CD8-positive, alpha-beta memory T cell (primary cell): Measurements from ENCODE around the gene FADS1. TPM values are rescaled to one million over a fixed set of nuclear protein-coding genes. Genes with fewer than 3 reads are reported as not detected.

Experiments
- CTCF ChIA-PET: fragments of 350-600 bp; sonication (Branson Sonifier 250); formaldehyde crosslinking; loops from one replicate; lab custom pipeline; 2021; ENCODE audit warnings: antibody characterized with exemption; lab: Charles Lee
- POLR2A ChIA-PET: fragments of 350-600 bp; sonication (Branson Sonifier 250); formaldehyde crosslinking; loops from one replicate; lab custom pipeline; 2021; ENCODE audit warnings: antibody characterized with exemption; lab: Charles Lee
- DNase-seq, 5 donors: peaks; one replicate each; pipeline versions ENCODE4 v3.0.0 to v3.0.0-alpha.2; 2020 to 2022; ENCODE audit warnings: mixed read lengths in 1 of 5
- H3K27ac ChIP-seq: one replicate; pipeline ENCODE4 v1.7.0; 2013; ENCODE audit warnings: low read depth, mild to moderate bottlenecking, low read length, moderate library complexity
- H3K27me3 ChIP-seq: 2 replicates; pipeline ENCODE4 v1.7.0; 2013; ENCODE audit warnings: low read length, mild to moderate bottlenecking; ENCODE audit not compliant: insufficient read depth, poor library complexity, severe bottlenecking
- H3K36me3 ChIP-seq: 2 replicates; pipeline ENCODE4 v1.7.0; 2013; ENCODE audit warnings: mild to moderate bottlenecking, low read length, moderate library complexity; ENCODE audit not compliant: insufficient read depth
- H3K4me1 ChIP-seq: 2 replicates; pipeline ENCODE4 v1.7.0; 2013; ENCODE audit warnings: mild to moderate bottlenecking, low read length, moderate library complexity; ENCODE audit not compliant: insufficient read depth
- H3K4me3 ChIP-seq: 2 replicates; pipeline ENCODE4 v1.7.0; 2013; ENCODE audit warnings: mild to moderate bottlenecking, low read length
- H3K9me3 ChIP-seq: 2 replicates; pipeline ENCODE4 v1.7.0; 2013; ENCODE audit warnings: mild to moderate bottlenecking, low read length
- H3K27ac Mint-ChIP-seq, 8 donors: one replicate each; pipeline ENCODE4 v1.8.0; 2020 to 2021; ENCODE audit warnings: mixed read lengths in 8 of 8, mild to moderate bottlenecking in 6 of 8, inconsistent platforms in 3 of 8, moderate library complexity in 3 of 8
- H3K27me3 Mint-ChIP-seq, 2 donors: one replicate each; pipeline ENCODE4 v1.8.0; 2020 to 2021; ENCODE audit warnings: mixed read lengths in 2 of 2, mild to moderate bottlenecking in 1 of 2, moderate library complexity in 1 of 2
- H3K36me3 Mint-ChIP-seq, 3 donors: one replicate each; pipeline ENCODE4 v1.8.0; 2020 to 2021; ENCODE audit warnings: mixed read lengths in 3 of 3, inconsistent platforms in 1 of 3, mild to moderate bottlenecking in 1 of 3
- H3K4me1 Mint-ChIP-seq, 3 donors: one replicate each; pipeline ENCODE4 v1.8.0; 2020 to 2021; ENCODE audit warnings: mixed read lengths in 3 of 3, inconsistent platforms in 1 of 3, mild to moderate bottlenecking in 1 of 3
- H3K4me3 Mint-ChIP-seq, 7 donors: one replicate each; pipeline ENCODE4 v1.8.0; 2020 to 2021; ENCODE audit warnings: mixed read lengths in 7 of 7, mild to moderate bottlenecking in 6 of 7, moderate library complexity in 4 of 7, inconsistent platforms in 2 of 7
- H3K9me3 Mint-ChIP-seq, 5 donors: one replicate each; pipeline ENCODE4 v1.8.0; 2020 to 2022; ENCODE audit warnings: mixed read lengths in 5 of 5, mild to moderate bottlenecking in 3 of 5, moderate library complexity in 2 of 5, inconsistent platforms in 1 of 5
- polyA plus RNA-seq: library from polyadenylated mRNA; unstranded; fragments of 300-500 nt; fragmentation: Illumina TruSeq; gene quantifications from one replicate; pipeline ENCODE4 v1.2.3, GENCODE V29; 2021
- total RNA-seq, 2 experiments: library from RNA; stranded (reverse); gene quantifications; one replicate each; pipeline ENCODE4 v1.2.3, GENCODE V29; 2021

The FADS1 gene
- total and polyA plus RNA-seq, 3 experiments from 2014 or later: 1.4 to 6.3 (median 6.3) TPM

GRCh38 chr11:61787928-61788491 is 28.8 kb downstream of the FADS1 start:
- no peak for DNase-seq
- peaks cover 13 to 34% (median 22%) of the 10 kb centered on the region in 3 donors for H3K4me1 Mint-ChIP-seq
- Histone ChIP-seq H3K9me3 (no peaks in the 10 kb centered on the region), H3K4me3 (no peak overlapping the region), H3K4me1 (peaks cover 11% of the 10 kb centered on the region), H3K36me3 (peaks cover 41% of the 10 kb centered on the region), H3K27me3 (no peaks in the 10 kb centered on the region), H3K27ac (no peak overlapping the region)
- H3K27me3 Mint-ChIP-seq: no peaks in the 10 kb centered on the region
- ChIA-PET CTCF (interaction anchor here (1.3 to 1.7 kb wide), 4 partner anchors 9 to 294 kb away, joined by 3 to 5 read pairs (median 4); no protein-coding TSS in a partner anchor), POLR2A (no interaction called here)
- peaks cover 0 to 80% (median 5%) of the 10 kb centered on the region in 3 donors for H3K36me3 Mint-ChIP-seq
- H3K9me3 Mint-ChIP-seq: no peaks in the 10 kb centered on the region
- peak overlapping the region in 1 of 7 donors; percentile 18 for H3K4me3 Mint-ChIP-seq
- peak overlapping the region in 2 of 8 donors; percentile 32 to 91 for H3K27ac Mint-ChIP-seq

DNA sequence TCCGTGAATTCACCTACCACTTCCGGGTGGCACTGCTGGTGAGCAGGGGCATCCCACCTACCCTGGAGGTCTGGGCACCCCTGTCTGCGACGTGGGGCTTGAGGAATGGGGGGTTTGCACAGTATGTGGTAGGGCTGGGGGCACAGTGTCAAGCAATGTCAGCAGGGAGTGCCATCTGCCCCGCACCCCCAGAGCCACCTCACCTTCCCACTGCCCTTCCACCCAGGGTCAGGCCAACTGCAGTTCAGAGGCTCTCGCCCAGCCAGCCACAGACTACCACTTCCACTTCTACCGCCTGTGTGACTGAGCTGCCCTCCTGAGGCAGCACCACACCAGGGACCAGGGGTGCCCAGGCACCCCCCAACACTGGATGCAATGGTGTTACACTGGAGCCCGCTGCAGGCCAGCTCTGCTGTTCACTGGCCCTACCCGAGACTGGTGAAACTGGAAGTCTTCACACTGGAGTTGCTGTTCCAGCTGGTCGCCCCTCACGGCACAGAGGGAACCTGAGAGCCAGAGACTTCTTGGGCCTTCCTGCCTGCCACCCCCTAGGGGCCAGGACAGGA is 30.9 kb downstream of the FADS1 start:
- no peaks in the 10 kb centered on the region for H3K27me3 ChIP-seq
- H3K36me3 ChIP-seq: peaks cover 41% of the 10 kb centered on the region
- H3K36me3 Mint-ChIP-seq: peaks cover 0 to 72% (median 5%) of the 10 kb centered on the region in 3 donors
- peak overlapping the region in 1 of 8 donors; percentile 61 for H3K27ac Mint-ChIP-seq
- H3K27ac ChIP-seq: no peak overlapping the region
- no peaks in the 10 kb centered on the region for H3K27me3 Mint-ChIP-seq
- H3K4me3 ChIP-seq: no peak overlapping the region
- no peak for DNase-seq
- H3K9me3 ChIP-seq: no peaks in the 10 kb centered on the region
- H3K4me1 Mint-ChIP-seq: peaks cover 5 to 18% (median 9%) of the 10 kb centered on the region in 3 donors
- no peak overlapping the region for H3K4me3 Mint-ChIP-seq
- H3K4me1 ChIP-seq: no peaks in the 10 kb centered on the region
- H3K9me3 Mint-ChIP-seq: no peaks in the 10 kb centered on the region
- ChIA-PET CTCF (interaction anchor here (1.0 kb wide), 1 partner anchor 11 kb away, joined by 5 read pairs; no protein-coding TSS in a partner anchor), POLR2A (no interaction called here)

- H3K9me3 ChIP-seq: no peaks in the 10 kb centered on the region
- Mint-ChIP-seq H3K27me3 (no peaks in the 10 kb centered on the region), H3K27ac (peak overlapping the region in 1 of 8 donors; percentile 29), H3K4me3 (no peak overlapping the region), H3K9me3 (no peaks in the 10 kb centered on the region), H3K36me3 (peaks cover 0 to 59% (median 2%) of the 10 kb centered on the region in 3 donors), H3K4me1 (peaks cover 0 to 4% (median 2%) of the 10 kb centered on the region in 3 donors)
- no peak overlapping the region for H3K4me3 ChIP-seq
- H3K36me3 ChIP-seq: peaks cover 30% of the 10 kb centered on the region
- ChIA-PET POLR2A (no interaction called here), CTCF (no interaction called here)
- no peaks in the 10 kb centered on the region for H3K27me3 ChIP-seq
- no peak for DNase-seq
- no peak overlapping the region for H3K27ac ChIP-seq
- H3K4me1 ChIP-seq: no peaks in the 10 kb centered on the region
These were observed 32.3 kb downstream of the FADS1 start for GRCh38 chr11:61784506-61784805.

DNA sequence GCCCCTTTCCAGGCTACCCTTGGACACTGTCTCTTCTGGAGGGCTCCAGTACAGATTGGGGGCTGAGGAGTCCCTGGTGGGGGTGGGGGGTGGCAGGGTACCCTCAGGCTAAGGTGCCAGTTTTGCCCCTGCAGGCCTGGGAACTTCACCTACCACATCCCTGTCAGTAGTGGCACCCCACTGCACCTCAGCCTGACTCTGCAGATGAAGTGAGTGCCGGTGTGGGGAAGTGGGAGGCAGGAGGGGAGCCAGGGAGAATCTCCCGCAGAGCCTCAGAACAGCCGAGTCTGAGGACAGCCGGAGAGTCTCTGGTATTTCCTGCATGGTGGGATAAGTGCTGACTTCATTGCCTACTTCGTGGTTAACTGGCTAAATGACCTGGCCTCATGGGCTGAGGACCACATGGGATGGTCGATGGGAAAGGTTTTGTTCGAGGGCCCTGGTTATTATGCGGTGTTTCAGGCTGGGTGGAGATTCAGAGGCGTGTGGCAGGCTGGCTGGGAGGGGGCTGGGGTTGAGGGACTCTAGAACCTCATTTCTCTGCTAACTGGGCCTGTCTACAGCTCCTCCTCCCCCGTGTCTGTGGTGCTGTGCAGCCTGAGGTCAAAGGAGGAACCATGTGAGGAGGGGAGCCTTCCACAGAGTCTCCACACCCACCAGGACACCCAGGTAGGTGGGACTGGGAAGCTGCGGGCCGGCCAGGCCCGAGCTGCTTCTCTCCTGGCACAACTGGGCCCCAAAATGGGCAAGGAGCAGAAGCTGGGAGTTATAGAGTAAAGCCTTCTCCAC is 32.9 kb downstream of the FADS1 start:
- ChIA-PET CTCF (no interaction called here), POLR2A (no interaction called here)
- no peaks in the 10 kb centered on the region for H3K4me1 ChIP-seq
- Mint-ChIP-seq H3K27me3 (no peaks in the 10 kb centered on the region), H3K9me3 (no peaks in the 10 kb centered on the region), H3K4me1 (peaks cover 0 to 2% (median 0%) of the 10 kb centered on the region in 3 donors), H3K36me3 (peaks cover 0 to 54% (median 2%) of the 10 kb centered on the region in 3 donors), H3K4me3 (no peak overlapping the region), H3K27ac (peak overlapping the region in 2 of 8 donors; percentile 23 to 36)
- H3K27me3 ChIP-seq: no peaks in the 10 kb centered on the region
- H3K27ac ChIP-seq: no peak overlapping the region
- H3K9me3 ChIP-seq: no peaks in the 10 kb centered on the region
- no peak overlapping the region for H3K4me3 ChIP-seq
- peaks cover 24% of the 10 kb centered on the region for H3K36me3 ChIP-seq
- DNase-seq: no peak

DNA sequence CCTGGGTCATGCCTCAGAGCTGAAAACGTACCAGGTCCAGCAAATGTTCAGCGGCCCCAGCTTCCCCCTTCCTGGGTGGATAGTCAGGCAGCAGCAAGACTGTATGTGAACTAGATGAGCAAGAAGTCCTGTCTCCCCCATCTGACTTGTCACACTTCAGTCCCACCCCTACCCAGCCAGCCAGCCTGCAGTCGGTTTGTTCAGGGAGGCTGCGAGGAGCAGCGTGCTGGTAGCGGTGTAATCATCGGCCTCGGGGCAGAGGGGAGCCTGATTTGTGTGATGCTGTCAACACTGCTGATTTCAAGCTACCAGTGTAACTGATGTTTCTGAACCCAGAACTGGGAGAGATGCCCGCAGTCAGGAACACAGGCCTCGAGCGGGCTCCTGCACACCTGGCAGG is 34.0 kb downstream of the FADS1 start:
- Mint-ChIP-seq H3K27me3 (no peaks in the 10 kb centered on the region), H3K4me3 (no peak overlapping the region), H3K4me1 (peaks cover 0 to 3% (median 3%) of the 10 kb centered on the region in 3 donors), H3K9me3 (no peaks in the 10 kb centered on the region), H3K27ac (peak overlapping the region in 2 of 8 donors; percentile 4 to 38), H3K36me3 (peaks cover 0 to 44% (median 2%) of the 10 kb centered on the region in 3 donors)
- DNase-seq: no peak
- no peaks in the 10 kb centered on the region for H3K4me1 ChIP-seq
- H3K27ac ChIP-seq: no peak overlapping the region
- H3K27me3 ChIP-seq: no peaks in the 10 kb centered on the region
- CTCF ChIA-PET: interaction anchor here (1.2 kb wide), 1 partner anchor 19 kb away, joined by 3 read pairs; no protein-coding TSS in a partner anchor
- peaks cover 17% of the 10 kb centered on the region for H3K36me3 ChIP-seq
- POLR2A ChIA-PET: no interaction called here
- H3K9me3 ChIP-seq: no peaks in the 10 kb centered on the region
- H3K4me3 ChIP-seq: no peak overlapping the region

DNA sequence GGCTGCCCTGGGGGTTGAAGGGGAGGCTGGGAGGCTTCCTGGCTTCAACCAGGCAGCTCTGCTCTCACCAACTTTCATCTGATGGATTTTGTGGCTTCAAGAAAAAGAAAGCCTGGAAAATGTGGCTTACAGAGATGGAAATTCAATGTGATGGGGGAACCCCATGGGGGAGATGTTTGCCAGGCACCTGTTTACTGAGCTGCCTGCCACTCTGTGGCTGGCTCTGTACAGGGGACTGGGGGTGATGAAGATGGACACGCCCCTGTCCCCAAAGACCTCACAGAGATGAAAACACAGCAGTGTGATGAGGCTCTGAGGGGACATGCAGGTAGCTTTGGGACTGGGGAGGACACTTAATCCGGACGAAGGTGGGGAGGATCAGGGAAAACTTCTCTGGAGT is 34.5 kb downstream of the FADS1 start:
- H3K27me3 Mint-ChIP-seq: no peaks in the 10 kb centered on the region
- no peaks in the 10 kb centered on the region for H3K9me3 ChIP-seq
- no peaks in the 10 kb centered on the region for H3K4me1 ChIP-seq
- peaks cover 0 to 4% (median 3%) of the 10 kb centered on the region in 3 donors for H3K4me1 Mint-ChIP-seq
- H3K4me3 ChIP-seq: no peak overlapping the region
- H3K27me3 ChIP-seq: no peaks in the 10 kb centered on the region
- ChIA-PET CTCF (interaction anchor here (1.2 kb wide), 1 partner anchor 19 kb away, joined by 3 read pairs; no protein-coding TSS in a partner anchor), POLR2A (no interaction called here)
- DNase-seq: no peak
- H3K4me3 Mint-ChIP-seq: peak overlapping the region in 1 of 7 donors; percentile 55
- no peak overlapping the region for H3K27ac ChIP-seq
- peaks cover 0 to 40% (median 2%) of the 10 kb centered on the region in 3 donors for H3K36me3 Mint-ChIP-seq
- H3K36me3 ChIP-seq: peaks cover 12% of the 10 kb centered on the region
- peak overlapping the region in 2 of 8 donors; percentile 68 to 69 for H3K27ac Mint-ChIP-seq
- no peaks in the 10 kb centered on the region for H3K9me3 Mint-ChIP-seq

- Mint-ChIP-seq H3K4me1 (peaks cover 6 to 11% (median 8%) of the 10 kb centered on the region in 3 donors), H3K9me3 (no peaks in the 10 kb centered on the region), H3K27ac (peak overlapping the region in 1 of 8 donors; percentile 60), H3K36me3 (peaks cover 0 to 32% (median 2%) of the 10 kb centered on the region in 3 donors), H3K27me3 (no peaks in the 10 kb centered on the region), H3K4me3 (no peak overlapping the region)
- Histone ChIP-seq H3K4me1 (peaks cover 6% of the 10 kb centered on the region), H3K36me3 (peaks cover 4% of the 10 kb centered on the region), H3K9me3 (no peaks in the 10 kb centered on the region), H3K27ac (no peak overlapping the region), H3K4me3 (no peak overlapping the region), H3K27me3 (no peaks in the 10 kb centered on the region)
- POLR2A ChIA-PET: no interaction called here
- CTCF ChIA-PET: interaction anchor here (1.0 kb wide), 1 partner anchor 31 kb away, joined by 3 read pairs; no protein-coding TSS in a partner anchor
- DNase-seq: no peak
These were observed 35.2 kb downstream of the FADS1 start for GRCh38 chr11:61781585-61781984.
